Right ventricle myocardium superior (tissue), 1 donor: ENCODE data around the gene DDX28. TPM values are rescaled to one million over a fixed set of nuclear protein-coding genes. Genes with fewer than 3 reads are reported as not detected.

Experiments used
- ATAC-seq: fragments of 200-7000 bp; cut with Tn5 transposase; one replicate; pipeline ENCODE4 v1.9.1; 2020; ENCODE audit warnings: mild to moderate bottlenecking; ENCODE audit not compliant: poor library complexity
- DNase-seq: peaks from one replicate; pipeline ENCODE4 v3.0.0-alpha.2; 2020
- intact Hi-C: fragments of 100-400 bp; cut with DNase I; formaldehyde crosslinking; loops from one replicate; pipeline ENCODE4 v1.11.2; 2022
- long read RNA-seq: library from polyadenylated mRNA; unstranded; transcript quantifications from one replicate; pipeline ENCODE4 v2.0.0, GENCODE V29; 2021
- total RNA-seq: library from RNA; stranded (reverse); fragmentation: NEBNext Ultra II Directional; extraction: Animal tissue kit (Norgen Biotek cat#: 25700); gene quantifications from one replicate; pipeline ENCODE4 v1.2.1, GENCODE V29; 2021
- donor health status: DM: no; HTN: yes; CAD: no; lungs with severe emphysema.

Gene DDX28, protein sequence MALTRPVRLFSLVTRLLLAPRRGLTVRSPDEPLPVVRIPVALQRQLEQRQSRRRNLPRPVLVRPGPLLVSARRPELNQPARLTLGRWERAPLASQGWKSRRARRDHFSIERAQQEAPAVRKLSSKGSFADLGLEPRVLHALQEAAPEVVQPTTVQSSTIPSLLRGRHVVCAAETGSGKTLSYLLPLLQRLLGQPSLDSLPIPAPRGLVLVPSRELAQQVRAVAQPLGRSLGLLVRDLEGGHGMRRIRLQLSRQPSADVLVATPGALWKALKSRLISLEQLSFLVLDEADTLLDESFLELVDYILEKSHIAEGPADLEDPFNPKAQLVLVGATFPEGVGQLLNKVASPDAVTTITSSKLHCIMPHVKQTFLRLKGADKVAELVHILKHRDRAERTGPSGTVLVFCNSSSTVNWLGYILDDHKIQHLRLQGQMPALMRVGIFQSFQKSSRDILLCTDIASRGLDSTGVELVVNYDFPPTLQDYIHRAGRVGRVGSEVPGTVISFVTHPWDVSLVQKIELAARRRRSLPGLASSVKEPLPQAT
- 7.2 TPM for total RNA-seq
- long read RNA-seq, transcript DDX28-201 (1 exons, 2,169 nt) = major isoform, 15 of 15 reads
- long read RNA-seq, partial matches to known transcripts = 0 of 15 reads
- long read RNA-seq, other reads (novel, unspliced or antisense) = 0 of 15 reads

DNA sequence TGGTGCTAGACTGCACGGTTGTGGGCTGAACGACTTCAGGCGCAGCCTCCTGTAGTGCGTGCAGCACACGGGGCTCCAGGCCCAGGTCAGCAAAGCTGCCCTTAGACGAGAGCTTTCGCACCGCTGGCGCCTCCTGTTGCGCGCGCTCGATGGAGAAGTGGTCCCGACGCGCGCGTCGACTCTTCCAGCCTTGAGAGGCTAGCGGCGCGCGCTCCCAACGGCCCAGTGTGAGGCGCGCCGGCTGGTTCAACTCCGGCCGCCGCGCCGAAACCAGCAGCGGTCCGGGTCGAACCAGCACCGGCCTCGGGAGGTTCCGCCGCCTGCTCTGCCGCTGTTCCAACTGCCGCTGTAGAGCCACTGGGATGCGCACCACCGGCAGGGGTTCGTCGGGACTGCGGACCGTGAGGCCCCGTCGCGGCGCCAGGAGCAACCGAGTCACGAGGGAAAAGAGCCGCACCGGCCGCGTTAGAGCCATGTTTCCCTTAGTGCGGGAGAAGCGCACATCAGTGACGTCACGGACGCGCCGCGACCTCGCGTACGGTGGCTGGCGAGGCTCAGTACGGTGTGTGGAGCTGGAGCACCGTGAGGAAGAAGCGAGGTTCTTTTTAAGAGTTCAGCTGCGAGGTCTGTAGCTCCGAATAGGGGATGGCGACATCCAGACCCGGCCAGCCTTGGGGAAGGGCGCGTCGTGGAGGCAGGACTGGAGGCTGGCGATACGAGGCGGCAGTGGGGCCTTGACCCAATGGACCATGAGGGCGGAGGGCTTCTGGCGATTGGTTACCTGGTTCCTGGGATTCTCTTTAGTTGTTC, at the start of gene DDX28, which contains the start of gene DUS2:
Gene DDX28 (minus strand): TSS at position 505 of the 810 bp plus-strand sequence. CDS start 30 bp downstream, at position 475.
Gene DUS2 (plus strand): TSS at position 557 of the 810 bp plus-strand sequence. CDS start 14,740 bp downstream, outside the sequence.
- DNase-seq (peak; percentile 98), ATAC-seq (peak; percentile 99)
- intact Hi-C loops = no loop called here

DNA sequence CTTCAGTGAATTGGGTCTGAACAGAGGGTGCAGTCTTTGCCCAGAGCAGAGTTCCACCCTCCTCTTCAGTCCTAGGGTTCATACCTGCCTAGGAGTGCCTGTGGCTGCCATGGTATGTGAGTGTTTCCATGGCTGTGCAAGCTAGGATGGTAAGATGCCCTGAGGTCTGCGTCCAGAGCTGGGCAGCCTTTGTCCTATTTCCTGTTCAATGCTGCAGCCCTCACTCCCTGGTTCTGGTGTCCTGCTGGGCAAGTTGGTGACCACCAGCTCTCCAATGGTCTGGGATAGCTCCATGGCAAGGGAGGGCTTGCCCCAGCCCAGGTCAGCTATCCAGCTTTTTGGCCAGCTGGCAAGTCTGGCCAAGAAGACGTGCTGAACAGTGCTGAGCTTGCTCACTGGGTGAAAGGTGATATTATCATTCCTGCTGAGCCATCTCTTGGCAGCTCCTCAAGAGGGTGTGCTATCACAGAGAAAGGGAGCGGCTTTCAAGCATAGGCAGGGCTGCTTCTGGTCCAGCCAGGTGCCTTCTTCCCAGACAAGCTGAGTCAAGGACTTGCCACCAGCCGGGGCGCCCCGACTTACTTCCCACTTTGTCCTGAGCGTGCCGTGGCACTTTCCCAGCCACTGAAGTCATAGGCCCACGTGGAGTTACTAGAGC, 49.1 kb upstream of the DDX28 start:
- peak; percentile 35 for ATAC-seq
- intact Hi-C loops = no loop called here
- DNase-seq = no peak

DNA sequence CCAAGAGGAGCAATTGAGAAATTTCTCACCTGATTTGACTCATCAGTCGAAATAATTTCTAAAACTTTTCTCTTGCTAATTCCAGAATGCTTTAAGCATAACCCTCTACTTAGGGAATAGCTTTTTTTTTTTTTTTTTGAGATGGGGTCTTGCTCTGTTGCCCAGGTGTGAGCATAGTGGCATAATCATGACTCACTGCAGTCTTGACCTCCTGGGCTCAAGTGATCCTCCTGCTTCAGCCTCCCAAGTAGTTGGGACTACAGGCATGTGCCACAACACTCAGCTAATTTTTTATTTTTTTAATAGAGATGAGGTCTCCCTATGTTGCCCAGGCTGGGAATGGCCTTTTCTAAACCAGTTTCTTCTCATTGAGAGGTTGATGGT, 48.5 kb upstream of the DDX28 start:
- intact Hi-C loops = no loop called here
- DNase-seq = no peak
- ATAC-seq = no peak

DNA sequence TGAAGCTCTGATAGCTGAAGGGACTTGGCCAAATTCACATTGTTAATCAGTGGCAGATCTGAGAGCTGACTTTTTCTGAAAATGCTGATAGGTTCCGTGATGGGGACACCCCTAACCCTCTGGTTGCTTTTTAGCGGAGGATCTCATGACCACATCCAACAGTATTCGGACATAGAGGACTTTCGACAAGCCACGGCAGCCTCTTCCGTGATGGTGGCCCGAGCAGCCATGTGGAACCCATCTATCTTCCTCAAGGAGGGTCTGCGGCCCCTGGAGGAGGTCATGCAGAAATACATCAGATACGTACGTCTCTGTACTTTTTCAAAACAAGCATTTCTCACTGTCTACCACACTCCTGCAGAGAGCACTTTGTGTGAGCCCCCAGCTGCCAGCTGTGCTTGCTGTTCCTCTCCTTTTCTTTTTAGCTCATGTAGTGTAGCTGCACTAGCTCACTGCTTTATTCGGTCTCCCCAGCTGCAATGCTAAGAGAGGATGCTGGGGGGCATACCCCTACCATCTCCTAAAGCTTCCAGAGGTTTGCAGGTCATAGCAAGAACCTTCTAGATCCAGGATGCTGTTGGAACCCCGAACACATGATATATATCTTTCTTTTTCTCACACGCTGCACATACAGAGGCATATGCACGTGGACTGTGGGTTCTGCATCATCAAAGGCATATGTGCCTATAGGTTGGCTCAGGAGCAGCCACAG, 47.9 kb upstream of the DDX28 start:
- ATAC-seq (no peak), DNase-seq (no peak)
- intact Hi-C loops = no loop called here

DNA sequence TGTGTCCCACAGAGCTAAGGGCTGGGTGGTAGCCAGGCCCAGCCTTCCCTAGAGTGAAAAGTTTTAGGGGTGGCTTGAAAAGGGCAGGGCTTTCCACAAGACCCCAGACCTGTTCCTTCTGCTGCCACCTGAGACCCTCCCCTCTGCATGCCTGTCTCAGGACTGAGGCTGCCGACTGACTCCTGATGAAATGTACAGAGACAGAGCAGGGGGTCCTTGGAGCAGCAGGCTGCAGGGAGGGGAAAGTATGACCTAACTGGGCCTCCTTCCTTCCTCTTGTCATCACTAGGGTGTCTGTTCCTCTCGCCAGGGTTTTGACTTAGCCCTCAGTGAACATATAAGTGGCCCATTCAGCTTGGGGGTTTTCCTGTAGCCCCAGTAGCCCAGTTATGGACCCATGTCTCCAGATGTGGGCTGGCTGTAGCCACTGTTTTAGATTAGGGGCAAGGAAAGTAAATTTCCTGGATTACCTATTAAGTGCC, 47.3 kb upstream of the DDX28 start:
- ATAC-seq (no peak), DNase-seq (no peak)
- intact Hi-C loops = no loop called here

DNA sequence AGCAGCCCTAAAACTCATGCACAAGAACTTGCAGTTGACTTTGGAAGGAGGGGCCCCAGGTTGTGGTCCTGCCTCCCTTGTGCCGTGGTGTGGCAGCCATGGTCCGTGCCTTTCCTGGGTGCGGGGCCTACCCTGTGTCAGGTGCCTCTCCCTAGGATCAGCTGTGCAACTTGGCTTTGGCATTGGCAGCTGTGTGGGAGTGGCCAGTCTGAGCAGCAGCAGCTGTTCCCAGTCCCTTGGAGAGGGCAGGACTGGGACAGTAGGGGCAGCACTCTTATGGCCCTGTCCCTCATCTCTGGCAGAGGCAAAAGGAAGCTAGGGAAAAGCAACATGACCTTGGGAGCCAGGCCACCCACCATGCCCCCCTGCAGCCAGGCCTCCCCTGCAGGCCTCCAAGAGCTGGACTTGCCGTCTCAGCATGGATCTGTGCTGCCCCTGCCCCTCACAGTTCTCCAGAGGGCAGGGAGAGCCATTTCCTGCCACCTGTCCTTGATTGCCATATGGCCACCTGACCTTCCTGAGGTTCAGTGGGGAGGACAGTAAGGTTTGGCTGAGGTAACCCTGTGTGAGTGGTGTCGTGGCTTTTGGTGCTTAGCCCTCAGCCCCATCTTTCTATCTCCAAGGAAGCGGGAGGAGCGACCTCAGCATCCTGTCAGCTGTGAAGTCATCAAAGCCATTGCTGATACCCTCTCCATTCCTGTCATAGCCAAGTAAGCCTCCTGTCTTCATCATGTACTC, 46.6 kb upstream of the DDX28 start:
- intact Hi-C loops = no loop called here
- DNase-seq (peak; percentile 64), ATAC-seq (peak; percentile 80)

DNA sequence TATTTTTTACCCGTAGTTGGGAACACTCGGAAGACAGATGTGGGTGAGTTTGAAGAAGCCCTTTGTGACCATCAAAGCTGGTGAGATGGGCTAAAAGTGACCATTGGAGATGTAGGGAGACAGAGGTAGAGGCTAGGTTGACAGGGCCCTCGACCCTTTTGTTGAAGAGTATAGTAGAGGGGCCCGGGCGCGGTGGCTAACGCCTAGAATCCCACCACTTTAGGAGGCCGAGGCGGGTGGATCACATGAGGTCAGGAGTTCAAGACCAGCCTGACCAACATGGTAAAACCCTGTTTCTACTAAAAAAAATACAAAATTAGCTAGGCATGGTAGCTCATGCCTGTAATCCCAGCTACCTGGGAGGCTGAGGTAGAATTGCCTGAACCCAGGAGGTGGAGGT, 45.9 kb upstream of the DDX28 start:
- DNase-seq (no peak), ATAC-seq (no peak)
- intact Hi-C loops = no loop called here

DNA sequence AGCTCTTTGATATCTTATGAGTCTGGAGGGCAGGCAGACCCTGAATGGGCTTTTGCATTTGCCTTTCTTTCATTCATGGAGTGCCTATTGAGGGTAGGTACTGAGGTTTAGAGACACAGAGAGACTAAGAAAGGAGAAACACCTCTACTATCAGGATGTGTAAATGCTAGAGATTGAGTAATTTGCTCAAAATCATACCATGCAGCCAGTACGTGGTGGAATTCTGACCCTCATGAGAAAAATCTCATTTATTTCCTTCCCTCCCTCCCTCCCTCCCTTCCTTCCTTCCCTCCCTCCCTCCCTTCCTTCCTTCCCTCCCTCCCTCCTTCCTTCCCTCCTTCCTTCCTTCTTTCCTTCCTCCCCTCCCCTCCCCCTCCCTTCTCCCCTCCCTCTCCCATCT, 43.7 kb upstream of the DDX28 start:
- intact Hi-C loops = no loop called here
- no peak for DNase-seq
- no peak for ATAC-seq

DNA sequence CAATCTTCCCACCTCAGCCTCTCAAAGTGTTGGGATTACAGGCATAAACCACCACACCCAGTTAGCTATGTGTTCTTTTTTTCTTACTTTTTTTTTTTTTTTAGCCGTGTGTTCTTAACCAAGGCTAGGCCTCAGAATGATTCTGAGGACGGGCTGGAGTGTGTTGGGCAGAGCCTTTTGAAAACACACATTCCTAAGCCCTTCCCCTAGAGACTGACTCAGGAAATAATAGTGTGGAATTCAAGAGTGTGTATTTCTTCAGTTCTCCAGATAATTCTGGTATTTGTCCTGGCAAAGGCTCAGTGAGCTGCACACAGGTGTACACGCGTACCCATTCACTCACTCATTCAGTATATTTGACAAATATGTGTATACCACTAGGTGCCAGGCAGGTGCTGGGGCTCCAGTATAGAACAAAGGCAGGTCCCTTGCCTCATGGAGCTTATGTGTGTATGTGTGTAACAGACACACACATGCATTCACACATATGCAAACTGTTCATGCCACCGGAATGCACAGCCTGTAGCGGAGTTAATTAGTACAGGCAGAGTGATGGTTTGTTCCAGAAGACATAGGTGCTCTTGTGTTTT, 42.8 kb upstream of the DDX28 start:
- ATAC-seq (peak; percentile 18), DNase-seq (no peak)
- intact Hi-C loops = no loop called here

DNA sequence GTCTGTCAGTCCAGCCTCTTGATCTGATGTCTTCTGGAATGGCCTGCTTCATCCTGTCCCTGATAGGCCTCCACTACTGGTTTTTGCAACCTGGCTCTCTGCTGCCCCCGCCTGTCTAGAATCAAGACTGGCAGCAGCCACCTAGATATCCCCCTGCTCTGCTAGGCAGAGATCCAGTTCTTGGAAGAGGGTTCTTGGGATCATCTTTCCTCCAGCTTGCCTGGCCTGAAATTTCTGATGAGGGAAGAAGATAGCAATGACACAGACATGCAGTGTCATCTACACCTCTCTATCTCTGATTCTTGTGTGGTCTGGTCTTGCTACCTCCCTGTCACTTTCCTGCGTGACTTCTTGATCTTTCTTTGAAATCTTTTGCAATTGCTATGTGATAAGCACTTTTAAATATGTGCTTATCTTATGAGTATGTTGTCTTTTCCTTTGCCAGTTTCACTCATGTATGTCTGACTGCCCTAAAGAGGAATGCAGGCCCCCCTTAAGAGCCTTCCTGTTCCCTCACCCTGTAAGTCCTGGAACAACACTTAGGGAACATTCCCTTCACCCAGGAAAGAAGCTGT, 41.8 kb upstream of the DDX28 start:
- intact Hi-C loops = no loop called here
- DNase-seq (peak; percentile 81), ATAC-seq (peak; percentile 74)

DNA sequence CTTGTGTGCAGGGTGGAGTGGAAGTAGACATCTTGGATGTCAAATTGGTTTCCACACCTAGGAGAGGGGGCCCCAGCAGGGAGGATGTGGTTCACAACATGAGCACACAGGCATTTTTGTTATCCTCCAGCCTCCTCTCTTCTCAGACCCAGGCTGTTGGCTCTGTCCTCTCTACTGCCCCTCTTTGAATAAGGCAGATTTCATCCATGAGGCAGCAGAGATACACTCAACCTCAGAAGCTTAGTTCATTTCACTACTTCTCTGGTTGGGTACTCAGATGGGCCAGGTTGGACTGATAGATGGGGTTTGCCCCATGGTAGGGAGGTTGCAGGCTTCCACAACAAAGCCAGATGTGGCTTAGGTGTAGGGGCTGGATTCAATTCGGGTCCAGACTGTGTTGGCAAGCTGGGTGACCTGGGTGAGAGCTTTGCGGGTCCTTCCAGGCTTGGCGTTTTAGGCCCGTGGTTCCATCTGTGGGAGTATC, 39.9 kb upstream of the DDX28 start:
- DNase-seq (no peak), ATAC-seq (no peak)
- intact Hi-C loops = no loop called here

DNA sequence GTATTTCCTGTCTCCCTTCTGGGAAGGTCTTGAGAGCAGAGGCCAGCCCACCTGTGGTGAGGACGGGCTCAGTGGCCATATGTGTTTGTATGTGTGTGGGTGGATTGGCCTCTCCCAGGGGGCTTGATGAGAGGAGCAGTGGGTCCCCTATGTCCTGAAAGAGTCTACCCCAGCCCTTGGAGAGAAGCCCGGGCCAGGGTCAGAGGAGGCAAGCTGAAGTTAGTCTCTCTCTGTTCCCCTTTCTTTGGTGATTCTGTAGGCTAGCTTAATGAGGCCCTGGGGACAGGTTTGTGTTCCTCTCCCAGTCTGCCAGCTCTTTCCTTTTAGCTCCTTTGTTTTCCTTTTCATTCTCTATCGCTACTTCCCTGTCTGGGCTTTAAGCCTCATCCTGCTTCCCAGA, 38.4 kb upstream of the DDX28 start:
- DNase-seq = no peak
- intact Hi-C loops = no loop called here
- no peak for ATAC-seq

DNA sequence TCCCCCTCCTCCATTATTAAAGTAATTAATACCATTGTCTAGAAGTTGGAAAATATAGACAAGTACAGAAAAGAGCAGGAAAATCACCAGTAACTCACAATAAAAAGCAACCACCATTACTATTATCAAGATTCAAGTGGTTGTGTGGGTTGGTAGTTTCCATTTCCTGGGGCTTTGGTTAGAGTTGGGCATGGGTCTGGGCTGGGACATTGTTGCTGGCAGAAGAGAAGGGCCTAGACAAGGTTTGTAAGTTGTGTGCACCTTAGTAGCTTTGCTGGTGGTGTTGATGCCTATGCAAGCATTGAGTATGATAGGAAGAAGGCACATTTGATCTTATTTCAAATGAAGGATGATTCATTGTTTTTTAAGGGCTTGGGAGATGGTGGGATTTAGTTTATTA, 36.8 kb upstream of the DDX28 start:
- no peak for DNase-seq
- intact Hi-C loops = no loop called here
- no peak for ATAC-seq

DNA sequence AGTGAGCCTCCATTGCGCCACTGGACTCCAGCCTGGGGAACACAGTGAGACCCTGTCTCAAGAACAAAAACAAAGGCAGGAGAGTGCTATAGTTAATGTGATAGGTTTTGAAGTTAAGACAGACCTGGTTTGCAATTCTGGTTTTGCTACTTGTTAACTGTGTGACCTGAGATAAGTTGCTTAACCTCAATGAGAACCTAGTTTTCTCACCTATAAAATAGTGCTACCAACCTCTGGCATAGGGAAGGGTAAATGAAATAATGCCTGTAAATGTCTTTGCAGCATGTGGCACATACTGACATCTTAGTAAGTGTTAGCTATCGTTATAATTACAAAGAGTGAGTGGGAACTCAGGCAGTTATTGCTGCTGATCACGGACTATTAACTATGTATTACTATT, 32.4 kb upstream of the DDX28 start:
- ATAC-seq = no peak
- no peak for DNase-seq
- intact Hi-C loops = no loop called here

DNA sequence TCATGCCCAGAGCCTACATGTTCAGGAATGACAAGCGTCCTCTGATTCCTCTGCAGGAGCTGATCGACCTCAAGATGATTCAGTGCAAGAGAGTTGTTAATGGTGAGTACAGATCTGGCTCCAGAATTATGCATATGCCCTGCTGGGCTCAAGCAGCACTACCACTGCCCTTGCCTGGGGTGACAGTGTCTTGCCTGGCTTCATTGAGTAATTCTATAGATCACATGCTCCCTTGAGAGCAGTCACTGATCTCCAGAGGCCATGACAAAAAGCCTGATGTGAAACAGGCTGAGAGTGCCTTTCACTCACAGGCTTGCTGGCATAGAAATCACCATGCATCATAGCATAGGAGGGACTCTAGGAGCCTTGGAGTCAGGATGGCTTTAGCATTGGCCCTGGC, 26.4 kb upstream of the DDX28 start:
- intact Hi-C loops = no loop called here
- no peak for ATAC-seq
- no peak for DNase-seq

DNA sequence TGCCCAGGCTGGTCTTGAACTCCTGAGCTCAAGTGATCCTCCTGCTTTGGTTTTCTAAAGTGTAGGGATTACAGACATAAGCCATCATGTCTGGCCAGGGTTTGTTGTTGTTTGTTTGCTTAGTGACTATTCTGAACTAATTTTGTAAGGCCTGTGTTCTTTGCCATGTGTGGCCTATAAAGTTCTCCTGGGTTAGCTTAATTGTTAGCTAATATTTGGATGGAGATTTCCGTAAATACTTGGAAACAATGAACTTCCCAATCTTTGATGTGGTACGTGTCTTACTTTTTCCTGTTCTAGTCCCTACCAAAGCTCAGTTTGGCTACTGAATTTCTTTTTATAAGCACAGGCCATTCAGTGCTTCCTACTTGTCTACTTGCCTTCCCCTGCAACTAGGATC, 25.0 kb upstream of the DDX28 start:
- intact Hi-C loops = no loop called here
- ATAC-seq (no peak), DNase-seq (no peak)

DNA sequence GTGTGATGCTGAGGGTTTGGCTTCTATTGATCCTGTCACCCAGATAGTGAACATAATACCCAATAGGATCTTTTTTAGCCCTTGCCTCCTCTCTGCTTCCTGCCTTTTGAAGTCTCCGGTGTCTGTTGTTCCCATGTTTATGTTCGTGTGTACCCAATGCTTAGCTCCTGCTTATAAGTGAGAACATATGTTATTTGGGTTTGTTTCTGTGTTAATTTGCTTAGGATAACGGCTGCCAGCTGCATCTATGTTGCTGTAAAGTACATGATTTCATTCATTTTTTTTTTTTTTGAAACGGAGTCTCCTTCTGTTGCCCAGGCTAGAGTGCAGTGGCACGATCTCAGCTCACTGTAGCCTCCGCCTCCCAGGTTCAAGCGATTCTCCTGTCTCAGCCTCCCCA, 23.1 kb upstream of the DDX28 start:
- ATAC-seq = no peak
- intact Hi-C loops = no loop called here

More for the DNA sequence above, 23.1 kb upstream of the DDX28 start:
- DNase-seq = no peak
